Prostate gland (tissue), 2 donors: ENCODE results near the gene SF1.

Source experiments
- POLR2A ChIP-seq: fragments of 450-650 bp; IDR thresholded peaks from one replicate; pipeline ENCODE4 v1.6.1; 2016; ENCODE audit warnings: antibody characterized with exemption, mild to moderate bottlenecking
- TF ChIP-seq, protein P1 (sequence below), 4 experiments: fragments of 200-600 bp in 2 of 4; fragments of 450-650 bp in 2 of 4; sonication (generic) in 2 of 4; IDR thresholded peaks; 1 replicate in 3 of 4; 2 replicates in 1 of 4; pipeline ENCODE4 v1.5.1; 2016 to 2019; ENCODE audit warnings: antibody characterized with exemption in 4 of 4, mild to moderate bottlenecking in 2 of 4, moderate library complexity in 2 of 4

DNA sequence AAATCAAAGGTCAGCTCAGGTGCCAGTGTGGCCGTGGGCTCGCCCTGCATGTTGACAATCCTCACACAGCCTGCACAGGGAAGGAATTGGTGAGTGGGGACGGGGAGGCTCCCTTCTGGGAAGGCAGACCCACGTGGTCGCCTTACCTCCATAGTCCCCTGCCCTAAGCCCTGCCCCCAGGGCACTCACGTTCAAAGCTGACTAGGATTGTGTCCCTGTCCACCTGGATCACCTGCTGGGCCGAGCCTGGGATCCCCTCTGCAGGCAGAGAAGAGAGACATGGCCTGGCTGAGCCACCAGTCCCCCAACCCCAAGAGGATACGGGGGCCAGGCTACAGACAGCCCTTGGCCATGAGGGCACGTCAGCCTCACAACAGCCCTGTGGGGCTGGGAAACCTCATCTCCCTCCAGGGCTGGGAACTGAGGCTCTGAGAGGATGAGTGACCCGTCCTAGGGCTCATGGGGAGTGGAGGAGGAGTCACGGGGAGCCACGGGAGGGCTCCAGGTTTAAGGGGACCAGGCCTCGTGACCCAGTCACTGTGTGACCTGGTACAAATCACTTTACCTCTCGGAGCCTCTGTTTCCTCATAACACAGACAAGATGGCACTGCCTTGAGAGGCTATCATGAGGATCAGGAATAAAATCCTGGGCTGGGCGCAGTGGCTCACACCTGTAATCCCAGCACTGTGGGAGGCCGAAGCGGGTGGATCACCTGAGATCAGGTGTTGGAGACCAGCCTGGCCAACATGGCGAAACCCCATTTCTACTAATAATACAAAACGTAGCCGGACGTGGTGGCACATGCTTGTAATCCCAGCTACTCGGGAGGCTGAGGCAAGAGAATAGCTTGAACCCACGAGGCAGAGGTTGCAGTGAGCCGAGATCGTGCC, 12.1 kb upstream of the SF1 start:
- TF ChIP-seq, protein P1, sequence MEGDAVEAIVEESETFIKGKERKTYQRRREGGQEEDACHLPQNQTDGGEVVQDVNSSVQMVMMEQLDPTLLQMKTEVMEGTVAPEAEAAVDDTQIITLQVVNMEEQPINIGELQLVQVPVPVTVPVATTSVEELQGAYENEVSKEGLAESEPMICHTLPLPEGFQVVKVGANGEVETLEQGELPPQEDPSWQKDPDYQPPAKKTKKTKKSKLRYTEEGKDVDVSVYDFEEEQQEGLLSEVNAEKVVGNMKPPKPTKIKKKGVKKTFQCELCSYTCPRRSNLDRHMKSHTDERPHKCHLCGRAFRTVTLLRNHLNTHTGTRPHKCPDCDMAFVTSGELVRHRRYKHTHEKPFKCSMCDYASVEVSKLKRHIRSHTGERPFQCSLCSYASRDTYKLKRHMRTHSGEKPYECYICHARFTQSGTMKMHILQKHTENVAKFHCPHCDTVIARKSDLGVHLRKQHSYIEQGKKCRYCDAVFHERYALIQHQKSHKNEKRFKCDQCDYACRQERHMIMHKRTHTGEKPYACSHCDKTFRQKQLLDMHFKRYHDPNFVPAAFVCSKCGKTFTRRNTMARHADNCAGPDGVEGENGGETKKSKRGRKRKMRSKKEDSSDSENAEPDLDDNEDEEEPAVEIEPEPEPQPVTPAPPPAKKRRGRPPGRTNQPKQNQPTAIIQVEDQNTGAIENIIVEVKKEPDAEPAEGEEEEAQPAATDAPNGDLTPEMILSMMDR (IDR thresholded peaks at IDR 0.05): no peak
- TF ChIP-seq POLR2A: no peak
